Upper lobe of right lung (tissue), 1 donor: ENCODE measurements around the gene TRPV5. TPM values are rescaled to one million over a fixed set of nuclear protein-coding genes. Genes with fewer than 3 reads are reported as not detected.

Source experiments
- ATAC-seq: fragments of 200-7000 bp; cut with Tn5 transposase; one replicate; pipeline ENCODE4 v1.9.1; 2020; ENCODE audit warnings: mild to moderate bottlenecking, moderate library complexity
- DNase-seq: peaks from one replicate; pipeline ENCODE4 v3.0.0-alpha.2; 2020
- H3K27ac ChIP-seq: fragments of 200-600 bp; one replicate; pipeline ENCODE4 v1.8.0; 2022
- H3K27me3 ChIP-seq: fragments of 200-600 bp; one replicate; pipeline ENCODE4 v1.8.0; 2022; ENCODE audit warnings: mild to moderate bottlenecking
- H3K36me3 ChIP-seq: fragments of 200-600 bp; one replicate; pipeline ENCODE4 v1.8.0; 2022
- H3K4me1 ChIP-seq: fragments of 200-600 bp; one replicate; pipeline ENCODE4 v1.8.0; 2022
- H3K4me3 ChIP-seq: fragments of 200-600 bp; one replicate; pipeline ENCODE4 v1.8.0; 2022; ENCODE audit warnings: mild to moderate bottlenecking
- H3K9me3 ChIP-seq: fragments of 200-600 bp; one replicate; pipeline ENCODE4 v1.8.0; 2022
- CTCF ChIP-seq: fragments of 200-600 bp; IDR thresholded peaks from one replicate; pipeline ENCODE4 v1.8.0; 2022; ENCODE audit warnings: antibody characterized with exemption
- intact Hi-C: fragments of 100-400 bp; cut with DNase I; formaldehyde crosslinking; loops from one replicate; pipeline ENCODE4 v1.11.0; 2022
- total RNA-seq: library from RNA; stranded (reverse); fragmentation: NEBNext Ultra II Directional; extraction: Animal tissue kit (Norgen Biotek cat#: 25700); gene quantifications from one replicate; pipeline ENCODE4 v1.2.1, GENCODE V29; 2021
- donor health status: DM: no; HTN: yes; CAD: no; lungs with severe emphysema.

TRPV5 gene
- total RNA-seq, 1 donor from 2014 or later: not detected

- no peaks in the 10 kb centered on the region for H3K27me3 ChIP-seq
- H3K9me3 ChIP-seq: no peaks in the 10 kb centered on the region
- peaks cover 11% of the 10 kb centered on the region for H3K4me1 ChIP-seq
- DNase-seq (no peak), ATAC-seq (no peak)
- TF ChIP-seq CTCF: no peak
- H3K27ac ChIP-seq: no peak overlapping the region
- H3K36me3 ChIP-seq: no peaks in the 10 kb centered on the region
- intact Hi-C loops: loop anchor here (10.0 kb wide), 1 partner anchor 145 kb away; no protein-coding TSS in a partner anchor
- no peak overlapping the region for H3K4me3 ChIP-seq
Observed at GRCh38 chr7:142859829-142860228, 73.7 kb downstream of the TRPV5 start.

- no peak overlapping the region for H3K4me3 ChIP-seq
- intact Hi-C loops: loop anchor here (10.0 kb wide), 1 partner anchor 145 kb away; no protein-coding TSS in a partner anchor
- H3K27ac ChIP-seq: no peak overlapping the region
- no peaks in the 10 kb centered on the region for H3K9me3 ChIP-seq
- TF ChIP-seq CTCF: no peak
- H3K36me3 ChIP-seq: no peaks in the 10 kb centered on the region
- H3K4me1 ChIP-seq: peaks cover 11% of the 10 kb centered on the region
- no peak for DNase-seq
- H3K27me3 ChIP-seq: no peaks in the 10 kb centered on the region
- ATAC-seq: no peak
Observed at GRCh38 chr7:142859411-142859810, 74.1 kb downstream of the TRPV5 start.

Other genes with a start within 250 kb of the TRPV5 start
- not detected for gene PRSS1, start 184.3 kb downstream of the TRPV5 start, total RNA-seq
- gene PRSS2, start 162.8 kb downstream of the TRPV5 start, total RNA-seq: not detected
- 12.8 TPM for gene EPHB6, start 78.7 kb downstream of the TRPV5 start, total RNA-seq
- gene TRPV6, start 48.0 kb downstream of the TRPV5 start, total RNA-seq: 0.38 TPM
- not detected for gene LLCFC1, start 5.7 kb upstream of the TRPV5 start, total RNA-seq
- gene KEL, start 28.6 kb upstream of the TRPV5 start, total RNA-seq: 0.87 TPM
- gene OR9A2, start 93.4 kb upstream of the TRPV5 start, total RNA-seq: not detected
- not detected for gene OR6V1, start 118.6 kb upstream of the TRPV5 start, total RNA-seq
- not detected for gene PIP, start 198.3 kb upstream of the TRPV5 start, total RNA-seq
- not detected for gene TAS2R39, start 249.7 kb upstream of the TRPV5 start, total RNA-seq